Measurements from ENCODE around the gene MTARC2. TPM values are rescaled to one million over a fixed set of nuclear protein-coding genes. Genes with fewer than 3 reads are reported as not detected.

Gene MTARC2
- total and polyA plus RNA-seq, 10 of the 15 experiments (the other 5 are each of a cell fraction or from before 2014, with no cell fraction given): 1.9 to 5.5 (median 3.3) TPM

- no peak overlapping the region for H3K4me3 ChIP-seq
- no peak overlapping the region for H3K27ac ChIP-seq (ENCODE audit: control insufficient read depth, insufficient read depth)
- ChIA-PET SMC1A (ENCODE audit: uncharacterized antibody, unreplicated experiment) (interaction anchor here (1.1 to 2.4 kb wide), 7 partner anchors 14 to 625 kb away, joined by 3 to 11 read pairs (median 3); no protein-coding TSS in a partner anchor), CTCF (interaction anchor here (0.6 to 5.6 kb wide), 19 partner anchors 10 to 1646 kb away, joined by 3 to 45 read pairs (median 4); no protein-coding TSS in a partner anchor), POLR2A (no interaction called here), RAD21 (ENCODE audit: unreplicated experiment) (interaction anchor here (1.5 to 2.7 kb wide), 4 partner anchors 393 to 626 kb away, joined by 4 to 17 read pairs (median 6); no protein-coding TSS in a partner anchor)
- no TSS peak for BruUV-seq (replicated peaks)
- DNase-seq (ENCODE audit: low read depth, low spot score): no peak
- FAIRE-seq: no peak
- H4K20me1 ChIP-seq (ENCODE audit: control insufficient read depth, insufficient read depth): no peaks in the 10 kb centered on the region
- 76% methylated on average over 8 of the region's 8 CpGs for WGBS (ENCODE audit: insufficient coverage, insufficient replicate concordance, low lambda C conversion rate, missing lambda C conversion rate)
- H3K36me3 ChIP-seq (ENCODE audit: control insufficient read depth in 2 of 2, insufficient read depth in 2 of 2, low read length in 1 of 2): no peaks in the 10 kb centered on the region
- H3K4me2 ChIP-seq (ENCODE audit: control insufficient read depth, insufficient read depth): no peak overlapping the region
- H3K9me3 ChIP-seq (replicated peaks; ENCODE audit: control insufficient read depth, insufficient read depth, low read length): no peaks in the 10 kb centered on the region
- H3K27me3 ChIP-seq (replicated peaks in 1 of 2; ENCODE audit: control insufficient read depth in 2 of 2, insufficient read depth in 2 of 2, low read length in 1 of 2): no peaks in the 10 kb centered on the region; a peak in 1 of 4 replicates
- no peaks in the 10 kb centered on the region for H3K79me2 ChIP-seq (ENCODE audit: control insufficient read depth, insufficient read depth, low read length)
- H3K4me1 ChIP-seq (ENCODE audit: control insufficient read depth, insufficient read depth, low read length): no peaks in the 10 kb centered on the region
- H3K9ac ChIP-seq (ENCODE audit: control insufficient read depth, insufficient read depth, low read length): no peak overlapping the region
- ATAC-seq: no peak
- in situ Hi-C loops (cut with MboI) (no loop called here), intact Hi-C loops (cut with micrococcal nuclease; ENCODE audit: unreplicated experiment) (loop anchor here (1.0 kb wide), 2 partner anchors 394 to 626 kb away; no protein-coding TSS in a partner anchor)
- no peak overlapping the region for H2AFZ ChIP-seq (ENCODE audit: control insufficient read depth, low read depth, low read length)
- TF ChIP-seq SMAD5 (IDR thresholded peaks at IDR 0.05; ENCODE audit: low read depth): no peak
- TF ChIP-seq E2F8 (IDR thresholded peaks at IDR 0.05; ENCODE audit: low read depth, partially characterized antibody): no peak
- TF ChIP-seq CHD1 (IDR thresholded peaks at IDR 0.05; ENCODE audit: low read depth, low read length): no peak
- no peak for TF ChIP-seq BRCA1 (IDR thresholded peaks at IDR 0.05; ENCODE audit: low read depth, low read length)
- TF ChIP-seq SREBF2 (IDR thresholded peaks at IDR 0.05; ENCODE audit: low read length): no peak
- TF ChIP-seq ZNF207 (IDR thresholded peaks at IDR 0.05; ENCODE audit: borderline replicate concordance): no peak
- no peak for TF ChIP-seq CREM (IDR thresholded peaks at IDR 0.05; ENCODE audit: low read depth)
- no peak for TF ChIP-seq MEF2B (IDR thresholded peaks at IDR 0.05; ENCODE audit: partially characterized antibody, poor library complexity, severe bottlenecking)
- TF ChIP-seq BMI1 (IDR thresholded peaks at IDR 0.05; ENCODE audit: borderline replicate concordance): no peak
Measured at GRCh38 chr1:220809704-220810103, 61.6 kb downstream of the MTARC2 start.

All from GM12878 (cell line).